Measurements from ENCODE around the gene BBS5.
"Not testable (repeated sequence)": the region's sequence is repeated elsewhere in the genome, so short reads cannot be mapped to it uniquely, and the experiment has no call there.

BBS5 gene

GRCh38 chr2:169479257-169480078 lies at the start of gene BBS5:
Gene BBS5, plus strand, starts transcription at chr2:169479494. Its CDS starts 60 bp downstream, at chr2:169479554.
- DNase-seq (ENCODE audit: low spot score), result no peak

GRCh38 chr2:169431772-169432171 lies 47.5 kb upstream of the BBS5 start:
- not testable (repeated sequence) for DNase-seq (ENCODE audit: low spot score)

- not testable (repeated sequence) for DNase-seq (ENCODE audit: low spot score)
Observed at GRCh38 chr2:169434236-169434635, 45.1 kb upstream of the BBS5 start.

- DNase-seq (ENCODE audit: low spot score), result peak; percentile 59
Observed at GRCh38 chr2:169438466-169439072, 40.7 kb upstream of the BBS5 start.

GRCh38 chr2:169439900-169440299 lies 39.4 kb upstream of the BBS5 start:
- DNase-seq (ENCODE audit: low spot score), result no peak

GRCh38 chr2:169446452-169446851 lies 32.8 kb upstream of the BBS5 start:
- no peak for DNase-seq (ENCODE audit: low spot score)

- DNase-seq (ENCODE audit: low spot score), result no peak
Observed at GRCh38 chr2:169448316-169448715, 31.0 kb upstream of the BBS5 start.

- no peak for DNase-seq (ENCODE audit: low spot score)
Observed at GRCh38 chr2:169448865-169449264, 30.4 kb upstream of the BBS5 start.

- DNase-seq (ENCODE audit: low spot score), result peak; percentile 39
Observed at GRCh38 chr2:169452080-169452479, 27.2 kb upstream of the BBS5 start.

GRCh38 chr2:169453044-169453443 lies 26.2 kb upstream of the BBS5 start:
- not testable (repeated sequence) for DNase-seq (ENCODE audit: low spot score)

- DNase-seq (ENCODE audit: low spot score), result no peak
Observed at GRCh38 chr2:169461143-169461542, 18.2 kb upstream of the BBS5 start.

- DNase-seq (ENCODE audit: low spot score), result no peak
Observed at GRCh38 chr2:169462896-169463695, 16.2 kb upstream of the BBS5 start.

- DNase-seq (ENCODE audit: low spot score), result no peak
Observed at GRCh38 chr2:169464466-169464865, 14.8 kb upstream of the BBS5 start.

- no peak for DNase-seq (ENCODE audit: low spot score)
Observed at GRCh38 chr2:169464882-169465281, 14.4 kb upstream of the BBS5 start.

- DNase-seq (ENCODE audit: low spot score), result no peak
Observed at GRCh38 chr2:169468841-169469240, 10.5 kb upstream of the BBS5 start.

GRCh38 chr2:169469952-169470572 lies 9.2 kb upstream of the BBS5 start:
- DNase-seq (ENCODE audit: low spot score), result no peak

GRCh38 chr2:169472249-169472648 lies 7.0 kb upstream of the BBS5 start:
- DNase-seq (ENCODE audit: low spot score), result no peak

- no peak for DNase-seq (ENCODE audit: low spot score)
Observed at GRCh38 chr2:169476459-169476858, 2.8 kb upstream of the BBS5 start.

- DNase-seq (ENCODE audit: low spot score), result no peak
Observed at GRCh38 chr2:169478339-169478738, 955 bp upstream of the BBS5 start.

GRCh38 chr2:169478745-169479256 lies 493 bp upstream of the BBS5 start:
- no peak for DNase-seq (ENCODE audit: low spot score)

GRCh38 chr2:169480079-169480465 lies 778 bp downstream of the BBS5 start:
- no peak for DNase-seq (ENCODE audit: low spot score)

GRCh38 chr2:169485650-169486138 lies 6.4 kb downstream of the BBS5 start:
- peak; percentile 34 for DNase-seq (ENCODE audit: low spot score)

Data from HuH-7 (cell line).